H9 (cell line): ENCODE measurements around the gene SUPT5H. TPM values are rescaled to one million over a fixed set of nuclear protein-coding genes. Genes with fewer than 3 reads are reported as not detected.
A peak's percentile ranks its signal among the peaks of the same experiment; 100 is the strongest.

Source experiments
- DNase-seq: peaks from one replicate; pipeline ENCODE4 v3.0.0-alpha.2; 2017
- H2AFZ ChIP-seq: one replicate; pipeline ENCODE4 v1.6.1; 2013; ENCODE audit warnings: mild to moderate bottlenecking, low read length, control low read depth, moderate library complexity
- H2AK5ac ChIP-seq: 2 replicates; pipeline ENCODE4 v1.6.1; 2013; ENCODE audit warnings: low read length, control low read depth, mixed read lengths; ENCODE audit not compliant: insufficient read length
- H2BK120ac ChIP-seq: one replicate; pipeline ENCODE4 v1.6.1; 2013; ENCODE audit warnings: low read depth, mild to moderate bottlenecking, low read length, control low read depth, inconsistent platforms; ENCODE audit not compliant: poor library complexity, severe bottlenecking
- H2BK12ac ChIP-seq: 2 replicates; pipeline ENCODE4 v1.6.1; 2013; ENCODE audit warnings: low read length, control low read depth, mixed read lengths, low read depth; ENCODE audit not compliant: insufficient read length
- H2BK15ac ChIP-seq: 2 replicates; pipeline ENCODE4 v1.6.1; 2013; ENCODE audit warnings: low read depth, low read length, control low read depth
- H2BK20ac ChIP-seq: one replicate; pipeline ENCODE4 v1.6.1; 2013; ENCODE audit warnings: low read depth, mild to moderate bottlenecking, low read length, control low read depth, inconsistent platforms; ENCODE audit not compliant: poor library complexity, severe bottlenecking
- H2BK5ac ChIP-seq: 2 replicates; pipeline ENCODE4 v1.6.1; 2013; ENCODE audit warnings: low read length, control low read depth, mixed read lengths; ENCODE audit not compliant: insufficient read length
- H3K14ac ChIP-seq: 2 replicates; pipeline ENCODE4 v1.6.1; 2013; ENCODE audit warnings: low read length, control low read depth; ENCODE audit not compliant: insufficient read depth
- H3K18ac ChIP-seq: 2 replicates; pipeline ENCODE4 v1.6.1; 2013; ENCODE audit warnings: low read depth, mild to moderate bottlenecking, mixed read lengths, low read length, control low read depth; ENCODE audit not compliant: insufficient read length
- H3K23ac ChIP-seq: 2 replicates; pipeline ENCODE4 v1.6.1; 2013; ENCODE audit warnings: low read length, control low read depth, mixed read lengths, low read depth; ENCODE audit not compliant: insufficient read length
- H3K23me2 ChIP-seq: 2 replicates; pipeline ENCODE4 v1.6.1; 2013; ENCODE audit warnings: low read depth, mild to moderate bottlenecking, mixed read lengths, low read length, control low read depth; ENCODE audit not compliant: insufficient read length, poor library complexity, severe bottlenecking
- H3K27ac ChIP-seq: 2 replicates; pipeline ENCODE4 v1.5.1; 2013; ENCODE audit warnings: low read length, control low read depth, mixed read lengths, low read depth; ENCODE audit not compliant: insufficient read length
- H3K27me3 ChIP-seq: 2 replicates; pipeline ENCODE4 v1.6.1; 2013; ENCODE audit warnings: low read length, control low read depth, inconsistent platforms; ENCODE audit not compliant: insufficient read depth
- H3K4ac ChIP-seq: 2 replicates; pipeline ENCODE4 v1.6.1; 2013; ENCODE audit warnings: low read depth, mild to moderate bottlenecking, control low read depth, inconsistent platforms, low read length, moderate library complexity
- H3K4me1 ChIP-seq: 2 replicates; pipeline ENCODE4 v1.6.1; 2013; ENCODE audit warnings: low read length, control low read depth, inconsistent platforms; ENCODE audit not compliant: insufficient read depth
- H3K4me2 ChIP-seq: 2 replicates; pipeline ENCODE4 v1.6.1; 2013; ENCODE audit warnings: low read length, control low read depth, mixed read lengths; ENCODE audit not compliant: insufficient read length, insufficient read depth
- H3K56ac ChIP-seq: 2 replicates; pipeline ENCODE4 v1.6.1; 2013; ENCODE audit warnings: low read depth, mild to moderate bottlenecking, mixed read lengths, low read length, control low read depth; ENCODE audit not compliant: insufficient read length
- H3K79me1 ChIP-seq: 2 replicates; pipeline ENCODE4 v1.6.1; 2013; ENCODE audit warnings: low read depth, mild to moderate bottlenecking, moderate library complexity, low read length, control low read depth, inconsistent platforms; ENCODE audit not compliant: insufficient read depth, poor library complexity, severe bottlenecking
- H3K79me2 ChIP-seq: 2 replicates; pipeline ENCODE4 v1.6.1; 2013; ENCODE audit warnings: low read length, control low read depth, inconsistent platforms; ENCODE audit not compliant: insufficient read depth
- H3K9ac ChIP-seq: 2 replicates; pipeline ENCODE4 v1.6.1; 2013; ENCODE audit warnings: low read length, control low read depth, mixed read lengths; ENCODE audit not compliant: insufficient read length; ENCODE audit errors: extremely low read depth
- H3K9me3 ChIP-seq: one replicate; pipeline ENCODE4 v1.6.1; 2013; ENCODE audit warnings: low read depth, low read length, inconsistent platforms; ENCODE audit not compliant: control insufficient read depth
- H3T11ph ChIP-seq: one replicate; pipeline ENCODE4 v1.6.1; 2013; ENCODE audit warnings: mild to moderate bottlenecking, low read length, control low read depth, inconsistent platforms
- H4K20me1 ChIP-seq: one replicate; pipeline ENCODE4 v1.6.1; 2013; ENCODE audit not compliant: control insufficient read depth, insufficient read length, insufficient read depth
- H4K5ac ChIP-seq: 2 replicates; pipeline ENCODE4 v1.6.1; 2013; ENCODE audit warnings: low read depth, mild to moderate bottlenecking, mixed read lengths, low read length, control low read depth; ENCODE audit not compliant: insufficient read length
- H4K8ac ChIP-seq: replicated peaks from 2 replicates; pipeline ENCODE4 v1.6.1; 2013; ENCODE audit warnings: low read length, control low read depth, mixed read lengths, low read depth; ENCODE audit not compliant: insufficient read length
- H4K91ac ChIP-seq: 2 replicates; pipeline ENCODE4 v1.6.1; 2013; ENCODE audit warnings: low read depth, mild to moderate bottlenecking, moderate library complexity, mixed read lengths, low read length, control low read depth; ENCODE audit not compliant: insufficient read length
- H3K27ac Mint-ChIP-seq, 3 experiments: 2 replicates in 2 of 3; 3 replicates in 1 of 3; pipeline ENCODE4 v1.8.0; 2020 to 2021; ENCODE audit warnings: mixed read lengths in 3 of 3, mild to moderate bottlenecking in 1 of 3, moderate library complexity in 1 of 3
- H3K27me3 Mint-ChIP-seq: 2 replicates; pipeline ENCODE4 v1.8.0; 2021; ENCODE audit warnings: low read depth, mild to moderate bottlenecking, moderate library complexity, mixed read lengths
- H3K36me3 Mint-ChIP-seq, 3 experiments: 2 replicates in 2 of 3; 3 replicates in 1 of 3; pipeline ENCODE4 v1.8.0; 2020 to 2021; ENCODE audit warnings: low read depth in 3 of 3, mixed read lengths in 3 of 3; ENCODE audit not compliant: insufficient read depth in 1 of 3
- H3K4me1 Mint-ChIP-seq, 2 experiments: 2 replicates each; pipeline ENCODE4 v1.8.0; 2020; ENCODE audit warnings: mixed read lengths in 2 of 2
- H3K4me3 Mint-ChIP-seq, 2 experiments: 2 replicates in 1 of 2; 3 replicates in 1 of 2; pipeline ENCODE4 v1.8.0; 2020 to 2021; ENCODE audit warnings: mild to moderate bottlenecking in 2 of 2, mixed read lengths in 2 of 2, moderate library complexity in 1 of 2
- H3K9me3 Mint-ChIP-seq, 2 experiments: 2 replicates in 1 of 2; 3 replicates in 1 of 2; pipeline ENCODE4 v1.8.0; 2020; ENCODE audit warnings: mild to moderate bottlenecking in 2 of 2, mixed read lengths in 2 of 2, moderate library complexity in 1 of 2
- WGBS: extraction: QIAGEN DNeasy Blood & Tissue Kit; methylation state at CpG from one replicate; pipeline ENCODE4 v1.1.7; 2013; ENCODE audit warnings: missing lambda C conversion rate, low lambda C conversion rate, mixed read lengths; ENCODE audit not compliant: insufficient read length; ENCODE audit errors: extremely low coverage; 5-methylcytosine and 5-hydroxymethylcytosine counted together
- total RNA-seq: library from RNA; stranded (reverse); gene quantifications from 2 replicates; pipeline ENCODE4 v1.2.1, GENCODE V29; 2021
- TF ChIP-seq, protein P1 (sequence below): fragments of 200-600 bp; sonication (generic); conservative IDR thresholded peaks from 3 replicates; pipeline ENCODE4 v1.8.0; 2021; ENCODE audit warnings: antibody characterized with exemption, mild to moderate bottlenecking

Gene SUPT5H
- total RNA-seq, 1 experiment from 2014 or later, result 145 TPM

DNA sequence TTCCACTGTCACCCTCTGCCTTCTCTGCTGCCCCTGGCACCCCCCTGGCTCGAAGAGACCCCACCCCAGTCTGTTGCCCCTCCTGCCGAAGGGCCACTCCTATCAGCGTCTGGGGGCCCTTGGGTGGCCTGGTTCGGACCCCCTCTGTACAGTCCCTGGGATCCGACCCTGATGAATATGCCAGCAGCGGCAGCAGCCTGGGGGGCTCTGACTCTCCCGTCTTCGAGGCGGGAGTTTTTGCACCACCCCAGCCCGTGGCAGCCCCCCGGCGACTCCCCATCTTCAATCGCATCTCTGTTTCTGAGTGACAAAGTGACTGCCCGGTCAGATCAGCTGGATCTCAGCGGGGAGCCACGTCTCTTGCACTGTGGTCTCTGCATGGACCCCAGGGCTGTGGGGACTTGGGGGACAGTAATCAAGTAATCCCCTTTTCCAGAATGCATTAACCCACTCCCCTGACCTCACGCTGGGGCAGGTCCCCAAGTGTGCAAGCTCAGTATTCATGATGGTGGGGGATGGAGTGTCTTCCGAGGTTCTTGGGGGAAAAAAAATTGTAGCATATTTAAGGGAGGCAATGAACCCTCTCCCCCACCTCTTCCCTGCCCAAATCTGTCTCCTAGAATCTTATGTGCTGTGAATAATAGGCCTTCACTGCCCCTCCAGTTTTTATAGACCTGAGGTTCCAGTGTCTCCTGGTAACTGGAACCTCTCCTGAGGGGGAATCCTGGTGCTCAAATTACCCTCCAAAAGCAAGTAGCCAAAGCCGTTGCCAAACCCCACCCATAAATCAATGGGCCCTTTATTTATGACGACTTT is 36.8 kb upstream of the SUPT5H start:
- H3K4me1 Mint-ChIP-seq, result peaks cover 37 to 51% of the 10 kb centered on the region in 2 experiments
- DNase-seq, result no peak
- Histone ChIP-seq H3K79me2 (peaks cover 3% of the 10 kb centered on the region; the same call in 1 of the 2 replicates), H3K9ac (no peak overlapping the region), H3K14ac (no peak overlapping the region), H2BK12ac (no peak overlapping the region), H3K4me2 (peak overlapping the region; percentile 78), H4K20me1 (peaks cover 2% of the 10 kb centered on the region), H3K4ac (no peak overlapping the region), H2BK15ac (no peak overlapping the region), H3K56ac (no peak overlapping the region), H2BK120ac (no peak overlapping the region), H3K27ac (no peak overlapping the region), H3T11ph (no peak overlapping the region), H2BK20ac (no peak overlapping the region), H4K8ac (no peak overlapping the region), H4K5ac (no peak overlapping the region), H3K23me2 (peaks cover 18% of the 10 kb centered on the region), H3K79me1 (no peaks in the 10 kb centered on the region), H3K27me3 (no peaks in the 10 kb centered on the region), H3K23ac (no peak overlapping the region), H3K4me1 (peaks cover 6% of the 10 kb centered on the region; the same call in 1 of the 2 replicates), H2AFZ (no peak overlapping the region), H3K18ac (no peak overlapping the region), H2BK5ac (no peak overlapping the region), H4K91ac (no peak overlapping the region), H3K9me3 (no peaks in the 10 kb centered on the region), H2AK5ac (no peak overlapping the region)
- peak overlapping the region; percentile 78 to 92 for H3K4me3 Mint-ChIP-seq
- H3K27me3 Mint-ChIP-seq, result peaks cover 1% of the 10 kb centered on the region; the same call in 1 of the 2 replicates
- H3K27ac Mint-ChIP-seq, result peak overlapping the region; percentile 87 to 98 (median 96); a peak in 5 of 7 replicates
- peaks cover 8 to 13% (median 12%) of the 10 kb centered on the region in 3 experiments for H3K36me3 Mint-ChIP-seq
- TF ChIP-seq, protein P1, sequence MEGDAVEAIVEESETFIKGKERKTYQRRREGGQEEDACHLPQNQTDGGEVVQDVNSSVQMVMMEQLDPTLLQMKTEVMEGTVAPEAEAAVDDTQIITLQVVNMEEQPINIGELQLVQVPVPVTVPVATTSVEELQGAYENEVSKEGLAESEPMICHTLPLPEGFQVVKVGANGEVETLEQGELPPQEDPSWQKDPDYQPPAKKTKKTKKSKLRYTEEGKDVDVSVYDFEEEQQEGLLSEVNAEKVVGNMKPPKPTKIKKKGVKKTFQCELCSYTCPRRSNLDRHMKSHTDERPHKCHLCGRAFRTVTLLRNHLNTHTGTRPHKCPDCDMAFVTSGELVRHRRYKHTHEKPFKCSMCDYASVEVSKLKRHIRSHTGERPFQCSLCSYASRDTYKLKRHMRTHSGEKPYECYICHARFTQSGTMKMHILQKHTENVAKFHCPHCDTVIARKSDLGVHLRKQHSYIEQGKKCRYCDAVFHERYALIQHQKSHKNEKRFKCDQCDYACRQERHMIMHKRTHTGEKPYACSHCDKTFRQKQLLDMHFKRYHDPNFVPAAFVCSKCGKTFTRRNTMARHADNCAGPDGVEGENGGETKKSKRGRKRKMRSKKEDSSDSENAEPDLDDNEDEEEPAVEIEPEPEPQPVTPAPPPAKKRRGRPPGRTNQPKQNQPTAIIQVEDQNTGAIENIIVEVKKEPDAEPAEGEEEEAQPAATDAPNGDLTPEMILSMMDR, result no peak
- no peaks in the 10 kb centered on the region; a peak in 1 of 5 replicates for H3K9me3 Mint-ChIP-seq
- no CpG with 5 or more reads among the region's 20 CpGs for WGBS
